Mucosa of rectum (tissue), 2 donors: ENCODE data around the gene SULT1A2.
"Not testable (repeated sequence)": the region's sequence is repeated elsewhere in the genome, so short reads cannot be mapped to it uniquely, and the experiment has no call there.

Source experiments
- H3K27ac ChIP-seq, 2 donors: one replicate each; pipeline ENCODE4 v1.7.0; 2013; ENCODE audit warnings: inconsistent platforms in 2 of 2, low read depth in 2 of 2, low read length in 2 of 2
- H3K27me3 ChIP-seq, 2 donors: one replicate each; pipeline ENCODE4 v1.7.0; 2013; ENCODE audit warnings: low read length in 2 of 2; ENCODE audit not compliant: control insufficient read depth in 2 of 2, insufficient read depth in 2 of 2
- H3K36me3 ChIP-seq, 2 donors: one replicate each; pipeline ENCODE4 v1.7.0; 2013; ENCODE audit warnings: low read length in 2 of 2; ENCODE audit not compliant: control insufficient read depth in 2 of 2, insufficient read depth in 2 of 2
- H3K4me1 ChIP-seq, 2 donors: one replicate each; pipeline ENCODE4 v1.7.0; 2013; ENCODE audit warnings: low read length in 2 of 2, mild to moderate bottlenecking in 1 of 2; ENCODE audit not compliant: control insufficient read depth in 2 of 2, insufficient read depth in 2 of 2
- H3K4me3 ChIP-seq, 2 donors: one replicate each; pipeline ENCODE4 v1.7.0; 2013; ENCODE audit warnings: low read length in 2 of 2
- H3K9ac ChIP-seq, 2 donors: one replicate each; pipeline ENCODE4 v1.7.0; 2013; ENCODE audit warnings: low read length in 2 of 2, low read depth in 1 of 2, mild to moderate bottlenecking in 1 of 2
- H3K9me3 ChIP-seq, 2 donors: one replicate each; pipeline ENCODE4 v1.7.0; 2013; ENCODE audit warnings: low read length in 2 of 2; ENCODE audit not compliant: control insufficient read depth in 2 of 2
- donor health status: healthy.
- donor health status: Normal muscosa, but diverticular disease.

SULT1A2 gene

GRCh38 chr16:28558456-28558855, 38.4 kb downstream of the SULT1A2 start:
- Histone ChIP-seq H3K27me3 (no peaks in the 10 kb centered on the region), H3K4me3 (no peak overlapping the region), H3K36me3 (peaks cover 4 to 10% of the 10 kb centered on the region in 2 donors), H3K9ac (no peak overlapping the region), H3K27ac (no peak overlapping the region), H3K4me1 (peaks cover 6% of the 10 kb centered on the region in 2 donors), H3K9me3 (no peaks in the 10 kb centered on the region)

- H3K4me1 ChIP-seq: peaks cover 7 to 8% of the 10 kb centered on the region in 2 donors
- H3K9ac ChIP-seq: peak overlapping the region in 1 of 2 donors; percentile 6
- H3K9me3 ChIP-seq: no peaks in the 10 kb centered on the region
- H3K27ac ChIP-seq: no peak overlapping the region
- H3K4me3 ChIP-seq: no peak overlapping the region
- H3K36me3 ChIP-seq: peaks cover 4 to 10% of the 10 kb centered on the region in 2 donors
- no peaks in the 10 kb centered on the region for H3K27me3 ChIP-seq
Observed at GRCh38 chr16:28556914-28557320, 39.9 kb downstream of the SULT1A2 start.

DNA sequence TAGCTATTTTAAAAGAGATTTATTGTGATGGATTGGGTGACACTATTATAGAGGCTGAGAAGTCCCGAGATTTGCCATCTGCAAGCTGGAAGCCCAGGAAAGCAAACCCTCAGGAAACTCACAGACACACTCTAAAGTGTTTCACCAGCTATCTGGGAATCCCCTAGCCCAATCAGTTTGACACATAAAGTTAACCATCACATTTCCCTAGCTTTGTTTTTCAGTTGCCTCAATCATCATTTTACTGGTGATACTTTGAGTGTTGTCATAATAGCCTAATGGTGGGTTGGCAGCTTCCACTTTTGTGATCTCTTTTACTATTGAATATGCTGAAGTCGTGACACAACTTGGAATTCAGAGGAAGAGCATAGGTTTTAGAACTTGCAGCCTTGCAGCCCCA, 41.3 kb downstream of the SULT1A2 start:
- H3K36me3 ChIP-seq: peaks cover 4 to 10% of the 10 kb centered on the region in 2 donors
- no peaks in the 10 kb centered on the region for H3K9me3 ChIP-seq
- H3K27ac ChIP-seq: no peak overlapping the region
- peaks cover 7 to 8% of the 10 kb centered on the region in 2 donors for H3K4me1 ChIP-seq
- H3K27me3 ChIP-seq: no peaks in the 10 kb centered on the region
- no peak overlapping the region for H3K9ac ChIP-seq
- no peak overlapping the region for H3K4me3 ChIP-seq

DNA sequence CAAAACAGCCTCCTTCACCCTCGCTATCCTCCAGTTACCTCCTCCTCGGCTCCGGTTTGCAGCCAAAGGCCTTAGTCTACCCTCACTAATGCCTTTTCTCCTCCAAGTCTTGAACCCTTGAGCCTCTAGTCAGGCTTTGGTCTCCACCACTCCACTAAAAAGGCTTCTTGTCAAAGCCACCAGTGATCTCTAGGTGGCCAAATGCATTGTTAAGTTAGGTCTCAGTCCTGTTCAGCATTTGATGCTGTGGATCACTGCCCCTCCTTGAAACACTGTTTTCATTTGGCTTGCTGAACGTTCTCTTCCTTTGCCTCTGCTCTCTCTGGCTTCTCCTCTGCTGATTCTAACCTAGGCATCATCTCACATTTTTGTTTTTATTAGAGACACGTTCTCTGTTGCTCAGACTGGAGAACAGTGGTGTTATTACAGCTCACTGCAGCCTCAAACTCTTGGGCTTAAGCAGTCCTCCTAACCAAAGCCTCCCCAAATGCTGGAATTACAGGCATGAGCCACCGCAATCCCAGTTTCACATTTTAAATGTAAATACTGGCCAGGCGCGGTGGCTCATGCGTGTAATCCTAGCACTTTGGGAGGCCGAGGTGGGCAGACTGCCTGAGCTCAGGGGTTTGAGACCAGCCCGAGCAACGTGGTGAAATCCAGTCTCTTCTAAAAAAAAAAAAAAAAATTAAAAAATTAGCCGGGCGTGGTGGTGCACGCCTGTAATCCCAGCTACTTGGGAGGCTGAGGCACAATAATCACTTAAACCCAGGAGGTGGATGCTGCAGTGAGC, 42.0 kb downstream of the SULT1A2 start:
- no peak overlapping the region for H3K27ac ChIP-seq
- H3K36me3 ChIP-seq: peaks cover 4 to 10% of the 10 kb centered on the region in 2 donors
- H3K27me3 ChIP-seq: no peaks in the 10 kb centered on the region
- H3K9ac ChIP-seq: peak overlapping the region in 1 of 2 donors; percentile 97
- H3K4me3 ChIP-seq: peak overlapping the region; percentile 59 to 93
- no peaks in the 10 kb centered on the region for H3K9me3 ChIP-seq
- H3K4me1 ChIP-seq: peaks cover 7 to 8% of the 10 kb centered on the region in 2 donors

DNA sequence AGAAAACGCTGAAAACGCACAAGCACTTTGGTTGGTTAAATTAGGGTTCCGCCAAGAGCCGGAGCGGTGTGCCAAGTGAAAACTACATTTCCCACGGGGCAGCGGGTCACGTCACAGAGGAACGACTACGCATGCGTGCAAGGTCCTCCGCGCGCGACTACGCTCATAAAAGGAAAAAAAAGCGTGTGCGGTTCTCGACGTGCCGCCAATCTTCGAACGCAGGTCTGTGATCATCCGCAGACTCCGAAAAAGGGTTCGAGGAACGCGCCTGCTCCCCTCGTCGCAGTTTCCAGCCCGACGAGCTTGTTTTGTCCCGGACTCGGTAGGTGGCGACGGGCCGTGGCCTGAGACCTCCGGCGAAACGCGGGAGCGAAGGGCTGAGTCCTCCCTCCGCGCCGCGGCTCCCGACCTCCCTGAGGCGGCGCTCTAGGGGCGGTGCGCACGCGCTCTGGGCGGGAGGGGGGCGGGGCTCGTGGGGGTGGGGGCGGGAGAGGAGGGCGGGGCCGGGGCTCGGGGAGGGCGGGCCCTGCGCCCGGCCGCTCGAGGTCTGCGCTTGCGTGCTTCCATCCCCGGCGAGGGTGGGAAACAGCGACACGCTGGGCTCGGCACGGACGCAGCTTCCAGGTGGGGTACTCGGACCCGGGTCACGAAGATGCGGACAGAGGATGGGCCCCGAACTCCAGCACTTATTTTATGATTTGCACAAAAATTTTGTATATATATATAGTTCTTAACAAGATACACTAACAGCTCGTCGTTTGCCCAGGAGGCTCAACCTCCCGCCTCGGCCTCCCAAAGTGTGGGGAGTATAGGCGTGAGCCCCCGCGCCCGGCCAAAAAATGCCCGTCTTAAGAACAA, 42.8 kb downstream of the SULT1A2 start, which contains the start of gene SGF29:
TSS of gene SGF29 (plus strand) at position 145 of the 858 bp plus-strand sequence. CDS start 27,150 bp downstream, outside the sequence.
- peak within 1 kb of the TSS; percentile 88 to 93 for H3K4me3 ChIP-seq
- H3K36me3 ChIP-seq: peaks cover 4 to 10% of the 10 kb centered on the region in 2 donors
- peak within 1 kb of the TSS; percentile 99 for H3K27ac ChIP-seq
- no peaks in the 10 kb centered on the region for H3K27me3 ChIP-seq
- H3K9me3 ChIP-seq: no peaks in the 10 kb centered on the region
- H3K9ac ChIP-seq: peak within 1 kb of the TSS; percentile 97
- H3K4me1 ChIP-seq: peaks cover 10 to 14% of the 10 kb centered on the region in 2 donors

GRCh38 chr16:28549301-28549899, 47.5 kb downstream of the SULT1A2 start:
- Histone ChIP-seq H3K9me3 (no peaks in the 10 kb centered on the region), H3K36me3 (no peaks in the 10 kb centered on the region), H3K4me1 (peaks cover 8% of the 10 kb centered on the region in 2 donors), H3K27me3 (no peaks in the 10 kb centered on the region), H3K4me3 (peak overlapping the region in 1 of 2 donors; percentile 14), H3K9ac (peak overlapping the region; percentile 14 to 59), H3K27ac (no peak overlapping the region)

DNA sequence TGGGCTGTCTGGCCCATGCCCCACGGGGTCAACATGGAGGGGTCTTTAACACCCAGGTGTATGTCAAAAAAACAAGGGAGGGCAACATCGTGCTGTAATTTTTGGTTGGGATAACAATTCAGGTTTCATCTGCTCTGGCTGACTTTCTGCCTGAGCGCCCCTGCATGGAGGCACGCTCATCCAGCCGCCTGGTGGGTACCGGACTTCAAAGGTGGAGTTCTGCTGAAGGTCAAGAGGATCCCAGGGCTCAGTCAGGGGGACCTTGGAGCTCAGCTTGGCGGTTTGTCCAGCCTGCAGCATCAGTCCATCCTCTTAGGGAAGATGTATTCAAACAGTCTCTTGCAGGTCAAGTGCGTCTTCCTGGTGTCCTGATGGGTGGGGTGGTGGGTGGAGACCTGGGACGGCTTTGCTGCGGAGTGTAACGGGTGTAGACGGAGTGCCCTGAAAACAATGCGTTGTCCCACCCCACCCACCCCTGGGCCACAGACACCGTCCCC, 48.5 kb downstream of the SULT1A2 start:
- H3K9me3 ChIP-seq: no peaks in the 10 kb centered on the region
- H3K27me3 ChIP-seq: no peaks in the 10 kb centered on the region
- no peak overlapping the region for H3K9ac ChIP-seq
- no peaks in the 10 kb centered on the region for H3K36me3 ChIP-seq
- no peak overlapping the region for H3K27ac ChIP-seq
- H3K4me3 ChIP-seq: no peak overlapping the region
- H3K4me1 ChIP-seq: peaks cover 8 to 10% of the 10 kb centered on the region in 2 donors

- H3K27ac ChIP-seq: no peak overlapping the region
- no peaks in the 10 kb centered on the region for H3K9me3 ChIP-seq
- H3K27me3 ChIP-seq: no peaks in the 10 kb centered on the region
- H3K9ac ChIP-seq: no peak overlapping the region
- no peaks in the 10 kb centered on the region for H3K36me3 ChIP-seq
- H3K4me3 ChIP-seq: no peak overlapping the region
- peaks cover 11 to 21% of the 10 kb centered on the region in 2 donors for H3K4me1 ChIP-seq
Observed at GRCh38 chr16:28546626-28547025, 50.2 kb downstream of the SULT1A2 start.

- not testable (repeated sequence) for H3K27me3 ChIP-seq, H3K4me3 ChIP-seq, H3K27ac ChIP-seq, H3K9me3 ChIP-seq, H3K36me3 ChIP-seq, H3K9ac ChIP-seq
- H3K4me1 ChIP-seq: peaks cover 11 to 23% of the 10 kb centered on the region in 2 donors
Observed at GRCh38 chr16:28545964-28546363, 50.9 kb downstream of the SULT1A2 start.
